Smooth muscle cell (in vitro differentiated cells): ENCODE data around the gene PNKD. TPM values are rescaled to one million over a fixed set of nuclear protein-coding genes. Genes with fewer than 3 reads are reported as not detected.
A peak's percentile ranks its signal among the peaks of the same experiment; 100 is the strongest.

Source experiments
- DNase-seq: peaks from one replicate; lab custom pipeline; 2025; ENCODE audit not compliant: unreplicated experiment; lab: John Stamatoyannopoulos, UW
- H2AFZ ChIP-seq: fragments of 200-600 bp; sonication (generic); 2 replicates; pipeline ENCODE4 v1.6.0; 2016; ENCODE audit warnings: antibody characterized with exemption, low read depth, mild to moderate bottlenecking
- H3F3A ChIP-seq: fragments of 200-600 bp; sonication (generic); 2 replicates; pipeline ENCODE4 v1.6.0; 2017; ENCODE audit warnings: antibody characterized with exemption, low read depth
- H3K27ac ChIP-seq: fragments of 200-600 bp; sonication (generic); 2 replicates; pipeline ENCODE4 v1.5.1; 2016; ENCODE audit warnings: low read depth, mild to moderate bottlenecking
- H3K27me3 ChIP-seq: fragments of 200-600 bp; sonication (generic); 2 replicates; pipeline ENCODE4 v1.6.1; 2016; ENCODE audit warnings: low read depth, mild to moderate bottlenecking
- H3K36me3 ChIP-seq: fragments of 200-600 bp; sonication (generic); 2 replicates; pipeline ENCODE4 v1.5.1; 2016; ENCODE audit warnings: low read depth
- H3K4me1 ChIP-seq: fragments of 200-600 bp; sonication (generic); 2 replicates; pipeline ENCODE4 v1.5.1; 2016; ENCODE audit warnings: low read depth
- H3K4me2 ChIP-seq: fragments of 200-600 bp; sonication (generic); 2 replicates; pipeline ENCODE4 v1.6.0; 2016; ENCODE audit warnings: mild to moderate bottlenecking
- H3K4me3 ChIP-seq: fragments of 200-600 bp; sonication (generic); 2 replicates; pipeline ENCODE4 v1.5.1; 2016; ENCODE audit warnings: mild to moderate bottlenecking
- H3K79me2 ChIP-seq: fragments of 200-600 bp; sonication (generic); 2 replicates; pipeline ENCODE4 v1.6.0; 2016; ENCODE audit warnings: low read depth, mild to moderate bottlenecking
- H3K9ac ChIP-seq: fragments of 200-600 bp; sonication (generic); 2 replicates; pipeline ENCODE4 v1.6.0; 2016; ENCODE audit warnings: low read depth
- H3K9me3 ChIP-seq: fragments of 200-600 bp; sonication (generic); replicated peaks from 2 replicates; pipeline ENCODE4 v1.5.1; 2016; ENCODE audit warnings: low read depth
- H4K20me1 ChIP-seq: fragments of 200-600 bp; sonication (generic); 2 replicates; pipeline ENCODE4 v1.6.0; 2016; ENCODE audit warnings: low read depth
- CTCF ChIP-seq: fragments of 200-600 bp; sonication (generic); IDR thresholded peaks from 2 replicates; pipeline ENCODE4 v1.5.1; 2017; ENCODE audit warnings: borderline replicate concordance, mild to moderate bottlenecking, antibody characterized with exemption; ENCODE audit not compliant: insufficient read depth, poor library complexity, severe bottlenecking
- WGBS: methylation state at CpG from one replicate; pipeline ENCODE4 v1.1.7; 2016; ENCODE audit warnings: low lambda C conversion rate; 5-methylcytosine and 5-hydroxymethylcytosine counted together
- polyA plus RNA-seq: library from polyadenylated mRNA; unstranded; fragments of >200 nt; fragmentation: Nextera tagmentation; extraction: Ambion mirVana; gene quantifications from 2 replicates; pipeline ENCODE4 v1.2.1, GENCODE V29; 2016
- total RNA-seq: library from RNA; depleted of rRNA; stranded (reverse); fragments of >200 nt; gene quantifications from 2 replicates; pipeline ENCODE4 v1.2.3, GENCODE V29; 2014

PNKD gene
- total and polyA plus RNA-seq, 2 experiments from 2014 or later: 42.0 to 126 TPM

- H3K4me2 ChIP-seq: no peak overlapping the region
- WGBS: 68% methylated on average over 6 of the region's 6 CpGs
Measured at GRCh38 chr2:218262237-218262600, 8.1 kb upstream of the PNKD start.

GRCh38 chr2:218262631-218263586 is 7.4 kb upstream of the PNKD start:
- Histone ChIP-seq H2AFZ (no peak overlapping the region), H3K36me3 (no peaks in the 10 kb centered on the region), H3K27me3 (no peaks in the 10 kb centered on the region), H3K9ac (no peak overlapping the region), H4K20me1 (peaks cover 5% of the 10 kb centered on the region), H3K4me1 (peaks cover 15% of the 10 kb centered on the region), H3K79me2 (peaks cover 4% of the 10 kb centered on the region), H3K4me3 (no peak overlapping the region), H3K4me2 (no peak overlapping the region), H3K27ac (no peak overlapping the region), H3F3A (peaks cover 24% of the 10 kb centered on the region), H3K9me3 (no peaks in the 10 kb centered on the region)
- WGBS: 97% methylated on average over 39 of the region's 39 CpGs
- TF ChIP-seq CTCF: no peak
- no peak for DNase-seq

More at GRCh38 chr2:218262237-218262600, 8.1 kb upstream of the PNKD start:
- no peak for DNase-seq
- Histone ChIP-seq H3K9ac (no peak overlapping the region), H2AFZ (no peak overlapping the region), H3K4me3 (no peak overlapping the region), H3K27ac (peak overlapping the region; percentile 26), H4K20me1 (peaks cover 5% of the 10 kb centered on the region), H3K36me3 (no peaks in the 10 kb centered on the region), H3K79me2 (no peaks in the 10 kb centered on the region), H3K4me1 (peaks cover 15% of the 10 kb centered on the region), H3F3A (peaks cover 29% of the 10 kb centered on the region), H3K27me3 (no peaks in the 10 kb centered on the region), H3K9me3 (no peaks in the 10 kb centered on the region)
- TF ChIP-seq CTCF: no peak

- no peak for DNase-seq
- Histone ChIP-seq H3K27ac (no peak overlapping the region), H3K4me2 (no peak overlapping the region)
Measured at GRCh38 chr2:218263817-218264641, 6.3 kb upstream of the PNKD start.

More at GRCh38 chr2:218263817-218264641, 6.3 kb upstream of the PNKD start:
- H3K4me3 ChIP-seq: no peak overlapping the region
- H3K36me3 ChIP-seq: no peaks in the 10 kb centered on the region
- peaks cover 8% of the 10 kb centered on the region for H4K20me1 ChIP-seq
- no peak overlapping the region for H2AFZ ChIP-seq
- peaks cover 14% of the 10 kb centered on the region for H3K79me2 ChIP-seq
- H3K9me3 ChIP-seq: no peaks in the 10 kb centered on the region
- 86% methylated on average over 17 of the region's 17 CpGs for WGBS
- peaks cover 14% of the 10 kb centered on the region for H3K4me1 ChIP-seq
- H3K27me3 ChIP-seq: no peaks in the 10 kb centered on the region
- TF ChIP-seq CTCF: no peak
- H3F3A ChIP-seq: peaks cover 24% of the 10 kb centered on the region
- no peak overlapping the region for H3K9ac ChIP-seq
